MCF 10A (cell line): Measurements from ENCODE around the gene SNX3. TPM values are rescaled to one million over a fixed set of nuclear protein-coding genes. Genes with fewer than 3 reads are reported as not detected.

Source experiments
- BruUV-seq: library from RNA; stranded (reverse); fragments of 400-500 nt; replicated peaks from 2 replicates; lab custom pipeline; 2021; lab: Mats Ljungman, UMichigan
- CTCF ChIA-PET: fragments of 300-600 bp; sonication (Branson Sonifier 250); formaldehyde crosslinking; extraction: SDS; loops from one replicate; lab custom pipeline; 2021; ENCODE audit warnings: antibody characterized with exemption, inconsistent platforms; lab: Yijun Ruan, JAX
- POLR2A ChIA-PET: fragments of 300-600, 350-650 bp; sonication (Branson Sonifier 250); formaldehyde crosslinking; extraction: SDS; loops from one replicate; lab custom pipeline; 2020; ENCODE audit warnings: antibody characterized with exemption, inconsistent platforms; lab: Yijun Ruan, JAX
- DNase-seq: peaks from one replicate; pipeline ENCODE4 v3.0.0-alpha.2; 2018; ENCODE audit not compliant: unreplicated experiment
- H3K27ac Mint-ChIP-seq: one replicate; pipeline ENCODE4 v1.8.0; 2022; ENCODE audit warnings: mild to moderate bottlenecking, low read depth, mixed read lengths; ENCODE audit not compliant: unreplicated experiment
- H3K27me3 Mint-ChIP-seq: one replicate; pipeline ENCODE4 v1.8.0; 2022; ENCODE audit warnings: mixed read lengths; ENCODE audit not compliant: insufficient read depth, unreplicated experiment
- H3K36me3 Mint-ChIP-seq: one replicate; pipeline ENCODE4 v1.8.0; 2022; ENCODE audit warnings: mild to moderate bottlenecking, moderate library complexity, mixed read lengths; ENCODE audit not compliant: insufficient read depth, unreplicated experiment
- H3K4me1 Mint-ChIP-seq: one replicate; pipeline ENCODE4 v1.8.0; 2022; ENCODE audit warnings: mixed read lengths; ENCODE audit not compliant: insufficient read depth, unreplicated experiment
- H3K4me3 Mint-ChIP-seq: one replicate; pipeline ENCODE4 v1.8.0; 2022; ENCODE audit warnings: mild to moderate bottlenecking, moderate library complexity, mixed read lengths; ENCODE audit not compliant: unreplicated experiment
- H3K9me3 Mint-ChIP-seq: one replicate; pipeline ENCODE4 v1.8.0; 2022; ENCODE audit warnings: mixed read lengths; ENCODE audit not compliant: unreplicated experiment
- CTCF ChIP-seq: fragments of 200-600 bp; IDR thresholded peaks from one replicate; pipeline ENCODE4 v1.8.0; 2022; ENCODE audit warnings: antibody characterized with exemption, mild to moderate bottlenecking; ENCODE audit not compliant: unreplicated experiment
- intact Hi-C: fragments of 100-400 bp; cut with micrococcal nuclease; formaldehyde crosslinking; loops from 2 replicates; pipeline ENCODE4 v1.14.1; 2022
- total RNA-seq: library from RNA; stranded (reverse); gene quantifications from 2 replicates; pipeline ENCODE4 v1.2.3, GENCODE V29; 2022

The SNX3 gene
- total RNA-seq, 1 experiment from 2014 or later = 114 TPM

DNA sequence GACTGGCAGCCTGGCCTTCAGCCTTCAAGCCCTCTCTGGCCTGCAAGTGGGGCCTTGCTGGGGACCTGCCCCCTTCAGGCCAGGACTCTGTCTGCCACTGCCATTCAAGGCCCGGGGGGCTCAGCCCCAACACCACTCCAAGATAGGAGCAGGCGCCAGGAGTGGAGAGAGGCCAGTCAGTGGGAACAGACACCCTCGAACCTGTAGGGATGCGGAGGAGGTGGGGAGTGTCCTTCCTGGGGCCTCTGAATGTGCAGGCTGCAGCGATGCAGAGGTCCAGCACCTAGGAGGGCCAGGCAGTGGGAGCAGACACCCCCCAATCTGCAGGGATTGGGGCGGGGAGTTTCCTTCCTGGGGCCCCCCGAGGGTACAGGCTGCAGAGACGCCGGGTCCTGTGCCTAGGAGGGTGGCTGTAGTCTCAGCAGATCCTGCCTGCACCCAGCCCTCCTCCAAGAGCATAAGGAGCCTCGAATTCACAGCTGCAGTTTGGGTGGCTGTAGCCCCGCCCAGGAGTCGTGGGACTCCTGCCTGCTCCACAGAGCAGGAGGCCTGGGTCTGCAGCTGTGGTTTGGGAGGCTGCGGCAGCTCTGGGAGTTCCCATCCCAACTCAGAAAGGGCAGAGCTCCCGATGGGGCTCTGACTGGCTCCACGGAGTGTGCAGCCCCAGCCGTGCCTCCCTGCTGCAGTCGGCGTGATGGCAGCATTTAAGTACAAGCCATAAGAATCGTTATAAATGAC, 61.9 kb downstream of the SNX3 start:
- Mint-ChIP-seq H3K9me3 (no peaks in the 10 kb centered on the region), H3K4me3 (no peak overlapping the region), H3K36me3 (no peaks in the 10 kb centered on the region), H3K27ac (no peak overlapping the region), H3K4me1 (peaks cover 10% of the 10 kb centered on the region), H3K27me3 (no peaks in the 10 kb centered on the region)
- intact Hi-C loops = no loop called here
- CTCF ChIA-PET = no interaction called here
- TF ChIP-seq CTCF = no peak
- no peak for DNase-seq
- POLR2A ChIA-PET = interaction anchor here (0.7 kb wide), 2 partner anchors 19 kb away, joined by 3 read pairs; no protein-coding TSS in a partner anchor
- BruUV-seq = no TSS peak

DNA sequence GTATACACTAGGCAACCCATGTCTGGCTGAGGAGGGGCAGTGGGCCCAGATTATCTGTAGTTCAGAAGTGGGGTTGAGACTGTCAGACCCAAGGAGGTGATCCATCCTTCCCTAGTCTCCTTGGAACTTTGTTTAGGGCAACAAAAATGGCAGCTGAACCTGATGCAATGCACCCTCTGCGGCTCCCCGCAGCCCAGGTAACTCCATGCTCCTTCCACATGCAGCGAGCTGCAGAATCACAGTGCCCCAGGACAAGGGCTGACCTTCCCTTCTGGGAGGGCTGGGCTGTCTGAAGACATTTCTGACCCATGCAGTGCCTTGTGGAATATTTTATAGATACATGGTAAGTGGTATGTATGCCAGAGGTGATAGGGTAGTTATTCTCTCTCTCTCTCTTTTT, 65.6 kb downstream of the SNX3 start:
- no TSS peak for BruUV-seq
- Mint-ChIP-seq H3K27ac (no peak overlapping the region), H3K4me3 (no peak overlapping the region), H3K9me3 (no peaks in the 10 kb centered on the region), H3K36me3 (no peaks in the 10 kb centered on the region), H3K4me1 (peaks cover 13% of the 10 kb centered on the region), H3K27me3 (no peaks in the 10 kb centered on the region)
- intact Hi-C loops = no loop called here
- no peak for TF ChIP-seq CTCF
- POLR2A ChIA-PET = no interaction called here
- no peak for DNase-seq
- CTCF ChIA-PET = no interaction called here

DNA sequence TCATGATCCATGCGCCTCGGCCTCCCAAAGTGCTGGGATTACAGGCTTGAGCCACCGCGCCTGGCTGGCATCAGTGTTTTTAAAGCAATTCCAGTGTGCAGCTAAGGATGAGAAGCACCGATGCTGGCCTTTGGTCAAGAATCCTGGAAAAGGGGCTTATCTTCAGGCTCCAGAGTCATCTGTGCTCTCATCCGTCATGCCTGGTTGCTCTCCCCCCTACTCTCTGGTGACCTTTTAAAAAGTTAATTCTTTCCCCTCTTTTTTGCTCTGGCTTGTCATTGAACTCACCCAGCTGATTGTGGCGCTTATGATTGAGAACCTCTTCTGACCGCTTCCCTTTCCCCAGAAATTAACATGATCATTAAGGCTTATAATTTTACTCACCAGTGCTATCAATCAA, 66.3 kb downstream of the SNX3 start:
- ChIA-PET POLR2A (no interaction called here), CTCF (interaction anchor here (0.8 kb wide), 1 partner anchor 299 kb away, joined by 4 read pairs; no protein-coding TSS in a partner anchor)
- intact Hi-C loops = no loop called here
- no peak for DNase-seq
- Mint-ChIP-seq H3K4me1 (peaks cover 13% of the 10 kb centered on the region), H3K27ac (no peak overlapping the region), H3K4me3 (no peak overlapping the region), H3K9me3 (no peaks in the 10 kb centered on the region), H3K36me3 (no peaks in the 10 kb centered on the region), H3K27me3 (no peaks in the 10 kb centered on the region)
- BruUV-seq = no TSS peak
- TF ChIP-seq CTCF = no peak

GRCh38 chr6:108193835-108194234, 67.0 kb downstream of the SNX3 start:
- intact Hi-C loops = no loop called here
- Mint-ChIP-seq H3K4me3 (no peak overlapping the region), H3K4me1 (peaks cover 13% of the 10 kb centered on the region), H3K27me3 (no peaks in the 10 kb centered on the region), H3K36me3 (no peaks in the 10 kb centered on the region), H3K9me3 (no peaks in the 10 kb centered on the region), H3K27ac (no peak overlapping the region)
- no TSS peak for BruUV-seq
- no peak for TF ChIP-seq CTCF
- POLR2A ChIA-PET = interaction anchor here (0.6 to 0.7 kb wide), 2 partner anchors 59 to 66 kb away, joined by 3 read pairs; no protein-coding TSS in a partner anchor
- CTCF ChIA-PET = interaction anchor here (0.5 to 0.8 kb wide), 2 partner anchors 91 to 299 kb away, joined by 4 read pairs; no protein-coding TSS in a partner anchor
- no peak for DNase-seq
